PC-9 (cell line): Measurements from ENCODE around the gene RPRD1A. TPM values are rescaled to one million over a fixed set of nuclear protein-coding genes. Genes with fewer than 3 reads are reported as not detected.

ENCODE experiments used
- BruUV-seq: library from RNA; stranded (reverse); fragments of 400-500 nt; replicated peaks from 2 replicates; lab custom pipeline; 2021; lab: Mats Ljungman, UMichigan
- CTCF ChIA-PET: fragments of 300-600 bp; sonication (Branson Sonifier 250); formaldehyde crosslinking; loops from one replicate; lab custom pipeline; 2022; ENCODE audit warnings: antibody characterized with exemption; lab: Charles Lee
- POLR2A ChIA-PET: fragments of 300-600 bp; sonication (Branson Sonifier 250); formaldehyde crosslinking; loops from one replicate; lab custom pipeline; 2022; ENCODE audit warnings: antibody characterized with exemption; ENCODE audit not compliant: unreplicated experiment; lab: Charles Lee
- DNase-seq, 2 experiments: peaks; one replicate each; pipeline versions ENCODE4 v3.0.0 to v3.0.0-alpha.2; 2015 to 2022; ENCODE audit warnings: mixed read lengths in 1 of 2
- H2AFZ ChIP-seq: fragments of 200-600 bp; sonication (generic); 2 replicates; pipeline ENCODE4 v1.8.1; 2017; ENCODE audit warnings: antibody characterized with exemption
- H3F3A ChIP-seq: fragments of 200-600 bp; sonication (generic); 2 replicates; pipeline ENCODE4 v1.8.1; 2017; ENCODE audit warnings: antibody characterized with exemption, mild to moderate bottlenecking, low read depth; ENCODE audit not compliant: insufficient read depth
- H3K27ac ChIP-seq: fragments of 200-600 bp; sonication (generic); 2 replicates; pipeline ENCODE4 v1.6.1; 2016; ENCODE audit warnings: mixed run types
- H3K27me3 ChIP-seq: fragments of 200-600 bp; sonication (generic); 2 replicates; pipeline ENCODE4 v1.6.1; 2016; ENCODE audit warnings: low read depth, mixed run types; ENCODE audit not compliant: insufficient read depth
- H3K36me3 ChIP-seq: fragments of 200-600 bp; sonication (generic); 2 replicates; pipeline ENCODE4 v1.6.1; 2016; ENCODE audit warnings: low read depth, mixed run types
- H3K4me1 ChIP-seq: fragments of 200-600 bp; sonication (generic); replicated peaks from 2 replicates; pipeline ENCODE4 v1.6.1; 2016; ENCODE audit warnings: mixed run types; ENCODE audit not compliant: insufficient read depth
- H3K4me2 ChIP-seq: fragments of 200-600 bp; sonication (generic); 2 replicates; pipeline ENCODE4 v1.6.1; 2017; ENCODE audit warnings: mixed run types
- H3K4me3 ChIP-seq: fragments of 200-600 bp; sonication (generic); 2 replicates; pipeline ENCODE4 v1.6.1; 2016; ENCODE audit warnings: mixed run types
- H3K79me2 ChIP-seq: fragments of 200-600 bp; sonication (generic); 2 replicates; pipeline ENCODE4 v1.6.1; 2017; ENCODE audit warnings: low read depth, mixed run types
- H3K9me2 ChIP-seq: fragments of 200-600 bp; sonication (generic); 2 replicates; pipeline ENCODE4 v1.8.1; 2017; ENCODE audit warnings: mild to moderate bottlenecking; ENCODE audit not compliant: insufficient read depth
- H3K9me3 ChIP-seq: fragments of 200-600 bp; sonication (generic); 2 replicates; pipeline ENCODE4 v1.8.1; 2016; ENCODE audit warnings: low read depth; ENCODE audit not compliant: insufficient read depth
- H4K20me1 ChIP-seq: fragments of 200-600 bp; sonication (generic); 2 replicates; pipeline ENCODE4 v1.8.1; 2017; ENCODE audit not compliant: insufficient read depth
- CTCF ChIP-seq: fragments of 200-600 bp; sonication (generic); conservative IDR thresholded peaks from 2 replicates; pipeline ENCODE4 v1.6.1; 2017; ENCODE audit warnings: mixed run types, antibody characterized with exemption, mild to moderate bottlenecking, moderate library complexity
- EZH2 ChIP-seq: fragments of 200-600 bp; sonication (generic); IDR thresholded peaks from 2 replicates; pipeline ENCODE4 v1.8.0; 2017; ENCODE audit warnings: antibody characterized with exemption, low read depth
- intact Hi-C: fragments of 100-400 bp; cut with micrococcal nuclease; formaldehyde crosslinking; loops from one replicate; pipeline ENCODE4 v1.10.0; 2022; ENCODE audit not compliant: unreplicated experiment
- total RNA-seq: library from RNA; stranded (reverse); gene quantifications from 2 replicates; pipeline ENCODE4 v1.2.3, GENCODE V29; 2021

Gene RPRD1A
- total RNA-seq, 1 experiment from 2014 or later = 34.2 TPM

GRCh38 chr18:35983147-35983546, 84.2 kb downstream of the RPRD1A start:
- intact Hi-C loops = no loop called here
- BruUV-seq = no TSS peak
- Histone ChIP-seq H4K20me1 (no peaks in the 10 kb centered on the region), H3K9me3 (no peaks in the 10 kb centered on the region), H3K4me2 (no peak overlapping the region), H3K36me3 (0 out of 2 replicates have a peak, but pooled peaks cover 5% of the 10 kb centered on the region), H3K4me1 (no peaks in the 10 kb centered on the region), H3K4me3 (no peak overlapping the region), H3K27ac (no peak overlapping the region), H3K27me3 (no peaks in the 10 kb centered on the region), H2AFZ (no peak overlapping the region), H3K9me2 (no peaks in the 10 kb centered on the region), H3K79me2 (no peaks in the 10 kb centered on the region), H3F3A (no peaks in the 10 kb centered on the region)
- no peak for DNase-seq
- TF ChIP-seq EZH2 (no peak), CTCF (no peak)
- CTCF ChIA-PET = no interaction called here
- POLR2A ChIA-PET = no interaction called here

GRCh38 chr18:35982409-35983114, 84.8 kb downstream of the RPRD1A start:
- Histone ChIP-seq H3K27me3 (no peaks in the 10 kb centered on the region), H3K4me1 (no peaks in the 10 kb centered on the region), H3K4me3 (no peak overlapping the region), H2AFZ (no peak overlapping the region), H3K27ac (no peak overlapping the region), H3K4me2 (no peak overlapping the region), H3K9me2 (no peaks in the 10 kb centered on the region), H3K36me3 (0 out of 2 replicates have a peak, but pooled peaks cover 5% of the 10 kb centered on the region), H3K9me3 (no peaks in the 10 kb centered on the region), H3K79me2 (no peaks in the 10 kb centered on the region), H4K20me1 (no peaks in the 10 kb centered on the region), H3F3A (no peaks in the 10 kb centered on the region)
- ChIA-PET POLR2A (no interaction called here), CTCF (no interaction called here)
- TF ChIP-seq EZH2 (no peak), CTCF (no peak)
- BruUV-seq = no TSS peak
- intact Hi-C loops = no loop called here
- DNase-seq = no peak

GRCh38 chr18:35979112-35979511, 88.2 kb downstream of the RPRD1A start:
- H3K4me2 ChIP-seq = no peak overlapping the region
- intact Hi-C loops = no loop called here
- no peak overlapping the region for H2AFZ ChIP-seq
- POLR2A ChIA-PET = no interaction called here
- peaks cover 11% of the 10 kb centered on the region; the same call in 1 of the 2 replicates for H3K36me3 ChIP-seq
- no peak overlapping the region for H3K27ac ChIP-seq
- no peaks in the 10 kb centered on the region for H3K27me3 ChIP-seq
- H4K20me1 ChIP-seq = no peaks in the 10 kb centered on the region
- H3K4me3 ChIP-seq = no peak overlapping the region
- H3K9me3 ChIP-seq = no peaks in the 10 kb centered on the region
- no peak for TF ChIP-seq EZH2
- TF ChIP-seq CTCF = no peak
- no TSS peak for BruUV-seq
- H3F3A ChIP-seq = no peaks in the 10 kb centered on the region
- peaks cover 5% of the 10 kb centered on the region; the same call in 1 of the 2 replicates for H3K79me2 ChIP-seq
- H3K4me1 ChIP-seq = 0 out of 2 replicates have a peak, but pooled peaks cover 4% of the 10 kb centered on the region
- no peak for DNase-seq
- CTCF ChIA-PET = no interaction called here
- no peaks in the 10 kb centered on the region for H3K9me2 ChIP-seq
